ENCODE results near the gene SMCO4.

DNA sequence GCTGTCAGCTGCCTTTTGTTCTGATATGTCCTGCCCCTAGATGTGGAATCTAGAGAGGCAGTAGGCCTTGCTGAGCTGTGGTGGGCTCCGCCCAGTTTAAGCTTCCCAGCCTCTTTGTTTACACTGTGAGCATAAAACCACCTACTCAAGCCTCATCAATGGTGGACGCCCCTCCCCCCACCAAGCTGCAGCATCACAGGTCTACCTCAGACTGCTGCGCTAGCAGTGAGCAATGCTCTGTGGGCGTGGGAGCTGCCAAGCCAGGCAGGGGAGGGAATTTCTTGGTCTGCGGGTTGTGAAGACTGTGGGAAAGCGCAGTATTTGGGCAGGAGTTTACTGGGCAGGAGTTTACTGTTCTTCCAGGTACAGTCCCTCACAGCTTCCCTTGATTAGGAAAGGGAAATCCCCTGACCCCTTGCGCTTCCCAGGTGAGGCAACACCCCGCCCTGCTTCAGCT, 98.5 kb downstream of the SMCO4 start:
- TF ChIP-seq EZH2 (IDR thresholded peaks at IDR 0.05; ENCODE audit: low read depth) = no peak
- TF ChIP-seq, protein P1, sequence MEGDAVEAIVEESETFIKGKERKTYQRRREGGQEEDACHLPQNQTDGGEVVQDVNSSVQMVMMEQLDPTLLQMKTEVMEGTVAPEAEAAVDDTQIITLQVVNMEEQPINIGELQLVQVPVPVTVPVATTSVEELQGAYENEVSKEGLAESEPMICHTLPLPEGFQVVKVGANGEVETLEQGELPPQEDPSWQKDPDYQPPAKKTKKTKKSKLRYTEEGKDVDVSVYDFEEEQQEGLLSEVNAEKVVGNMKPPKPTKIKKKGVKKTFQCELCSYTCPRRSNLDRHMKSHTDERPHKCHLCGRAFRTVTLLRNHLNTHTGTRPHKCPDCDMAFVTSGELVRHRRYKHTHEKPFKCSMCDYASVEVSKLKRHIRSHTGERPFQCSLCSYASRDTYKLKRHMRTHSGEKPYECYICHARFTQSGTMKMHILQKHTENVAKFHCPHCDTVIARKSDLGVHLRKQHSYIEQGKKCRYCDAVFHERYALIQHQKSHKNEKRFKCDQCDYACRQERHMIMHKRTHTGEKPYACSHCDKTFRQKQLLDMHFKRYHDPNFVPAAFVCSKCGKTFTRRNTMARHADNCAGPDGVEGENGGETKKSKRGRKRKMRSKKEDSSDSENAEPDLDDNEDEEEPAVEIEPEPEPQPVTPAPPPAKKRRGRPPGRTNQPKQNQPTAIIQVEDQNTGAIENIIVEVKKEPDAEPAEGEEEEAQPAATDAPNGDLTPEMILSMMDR (conservative IDR thresholded peaks at IDR 0.05) = no peak
